Endothelial cell of umbilical vein (primary cell): ENCODE results near the gene SCAF1. TPM values are rescaled to one million over a fixed set of nuclear protein-coding genes. Genes with fewer than 3 reads are reported as not detected.

Experiments
- microRNA-seq: library from miRNA; unstranded; fragments of <30 nt; microRNA quantifications from one replicate; pipeline ENCODE4 v1.2.0, GENCODE V29; 2021; ENCODE audit warnings: borderline number of aligned reads, borderline replicate concordance
- polyA plus RNA-seq, 4 experiments: library from polyadenylated mRNA; depleted of rRNA in 3 of 4; stranded (reverse) in 3 of 4; unstranded in 1 of 4; fragments of >200 nt; gene quantifications; 2 replicates each; pipeline versions ENCODE4 v1.2.1 to v1.2.3, GENCODE V29; 2011 to 2012; ENCODE audit warnings: missing spikeins in 1 of 4
- small RNA-seq: library from RNA; depleted of rRNA; stranded (forward); fragments of <200 nt; gene quantifications from one replicate; pipeline ENCODE3, GENCODE V24; 2012; ENCODE audit warnings: low replicate concordance, low read depth; ENCODE audit not compliant: insufficient read depth, insufficient read length
- total RNA-seq: library from RNA; stranded (reverse); gene quantifications from 2 replicates; pipeline ENCODE4 v1.2.3, GENCODE V29; 2021

SCAF1 gene
- total and polyA plus RNA-seq, 2 donors (not counting 3 experiments of a cell fraction or from before 2014, with no cell fraction given), result 13.3 to 75.8 TPM

Small RNAs within 50 kb of the gene (microRNA-seq; reads per million reads assigned to microRNA genes)
- gene MIR5088, result not detected

Small RNAs within 50 kb of the gene (small RNA-seq; reads per million reads assigned to genes)
- gene MIR5088, result not detected

Other genes with a start within 250 kb of the SCAF1 start
- not detected in 2 replicates for gene PTH2, start 218.8 kb upstream of the SCAF1 start, total RNA-seq
- gene PTH2, start 218.8 kb upstream of the SCAF1 start, polyA plus RNA-seq, result not detected in 2 replicates
- not detected in 2 replicates for gene GFY, start 216.8 kb upstream of the SCAF1 start, total RNA-seq
- not detected in 2 replicates for gene GFY, start 216.8 kb upstream of the SCAF1 start, polyA plus RNA-seq
- gene SLC17A7, start 200.7 kb upstream of the SCAF1 start, total RNA-seq, result 0.13 and 0.25 TPM in 2 replicates
- 0.06 and 0.07 TPM in 2 replicates for gene SLC17A7, start 200.7 kb upstream of the SCAF1 start, polyA plus RNA-seq
- gene PIH1D1, start 190.4 kb upstream of the SCAF1 start, total RNA-seq, result 84.1 and 86.9 TPM in 2 replicates
- gene PIH1D1, start 190.4 kb upstream of the SCAF1 start, polyA plus RNA-seq, result 72.6 and 83.2 TPM in 2 replicates
- gene ALDH16A1, start 189.0 kb upstream of the SCAF1 start, total RNA-seq, result 27.6 and 38.8 TPM in 2 replicates
- 33.2 and 42.3 TPM in 2 replicates for gene ALDH16A1, start 189.0 kb upstream of the SCAF1 start, polyA plus RNA-seq
- 4.7 and 5.7 TPM in 2 replicates for gene FLT3LG, start 168.0 kb upstream of the SCAF1 start, total RNA-seq
- 5.0 and 5.6 TPM in 2 replicates for gene FLT3LG, start 168.0 kb upstream of the SCAF1 start, polyA plus RNA-seq
- 2,291 and 2,318 TPM in 2 replicates for gene RPL13A, start 154.6 kb upstream of the SCAF1 start, total RNA-seq
- 4,148 and 5,694 TPM in 2 replicates for gene RPL13A, start 154.6 kb upstream of the SCAF1 start, polyA plus RNA-seq
- 1,764 and 1,843 TPM in 2 replicates for gene RPS11, start 145.8 kb upstream of the SCAF1 start, total RNA-seq
- gene RPS11, start 145.8 kb upstream of the SCAF1 start, polyA plus RNA-seq, result 4,411 and 4,760 TPM in 2 replicates
- 98.2 and 134 TPM in 2 replicates for gene FCGRT, start 129.5 kb upstream of the SCAF1 start, total RNA-seq
- 197 and 215 TPM in 2 replicates for gene FCGRT, start 129.5 kb upstream of the SCAF1 start, polyA plus RNA-seq
- gene RCN3, start 114.2 kb upstream of the SCAF1 start, total RNA-seq, result 94.4 and 96.1 TPM in 2 replicates
- 52.7 and 68.3 TPM in 2 replicates for gene RCN3, start 114.2 kb upstream of the SCAF1 start, polyA plus RNA-seq
- 77.5 and 79.8 TPM in 2 replicates for gene NOSIP, start 61.7 kb upstream of the SCAF1 start, total RNA-seq
- 128 and 199 TPM in 2 replicates for gene NOSIP, start 61.7 kb upstream of the SCAF1 start, polyA plus RNA-seq
- 1.5 and 2.6 TPM in 2 replicates for gene PRRG2, start 60.9 kb upstream of the SCAF1 start, total RNA-seq
- 2.9 and 3.0 TPM in 2 replicates for gene PRRG2, start 60.9 kb upstream of the SCAF1 start, polyA plus RNA-seq
- gene PRR12, start 51.0 kb upstream of the SCAF1 start, total RNA-seq, result 35.6 and 37.0 TPM in 2 replicates
- 1.6 and 1.9 TPM in 2 replicates for gene PRR12, start 51.0 kb upstream of the SCAF1 start, polyA plus RNA-seq
- 84.8 and 89.5 TPM in 2 replicates for gene RRAS, start 2.1 kb upstream of the SCAF1 start, total RNA-seq
- 250 and 329 TPM in 2 replicates for gene RRAS, start 2.1 kb upstream of the SCAF1 start, polyA plus RNA-seq
- 73.5 and 79.1 TPM in 2 replicates for gene IRF3, start 23.6 kb downstream of the SCAF1 start, total RNA-seq
- 64.8 and 92.1 TPM in 2 replicates for gene IRF3, start 23.6 kb downstream of the SCAF1 start, polyA plus RNA-seq
- gene BCL2L12, start 23.7 kb downstream of the SCAF1 start, total RNA-seq, result 52.4 and 58.5 TPM in 2 replicates
- gene BCL2L12, start 23.7 kb downstream of the SCAF1 start, polyA plus RNA-seq, result 49.8 and 62.2 TPM in 2 replicates
- gene PRMT1, start 35.1 kb downstream of the SCAF1 start, total RNA-seq, result 234 and 242 TPM in 2 replicates
- gene PRMT1, start 35.1 kb downstream of the SCAF1 start, polyA plus RNA-seq, result 542 and 599 TPM in 2 replicates
- gene ADM5, start 47.4 kb downstream of the SCAF1 start, total RNA-seq, result 3.3 and 4.4 TPM in 2 replicates
- gene ADM5, start 47.4 kb downstream of the SCAF1 start, polyA plus RNA-seq, result 3.3 and 4.5 TPM in 2 replicates
- gene CPT1C, start 48.9 kb downstream of the SCAF1 start, total RNA-seq, result 24.7 and 45.7 TPM in 2 replicates
- 80.8 and 88.3 TPM in 2 replicates for gene CPT1C, start 48.9 kb downstream of the SCAF1 start, polyA plus RNA-seq
- gene TSKS, start 121.1 kb downstream of the SCAF1 start, total RNA-seq, result not detected in 2 replicates
- 0.03 TPM in 1 of 2 replicates, not detected in the other for gene TSKS, start 121.1 kb downstream of the SCAF1 start, polyA plus RNA-seq
- gene AP2A1, start 124.8 kb downstream of the SCAF1 start, total RNA-seq, result 108 TPM in 2 replicates
- gene AP2A1, start 124.8 kb downstream of the SCAF1 start, polyA plus RNA-seq, result 113 and 114 TPM in 2 replicates
- 14.0 and 15.3 TPM in 2 replicates for gene FUZ, start 171.1 kb downstream of the SCAF1 start, total RNA-seq
- 12.3 and 14.5 TPM in 2 replicates for gene FUZ, start 171.1 kb downstream of the SCAF1 start, polyA plus RNA-seq
- gene MED25, start 176.1 kb downstream of the SCAF1 start, total RNA-seq, result 55.8 and 62.9 TPM in 2 replicates
- gene MED25, start 176.1 kb downstream of the SCAF1 start, polyA plus RNA-seq, result 28.3 and 31.7 TPM in 2 replicates
- 184 and 187 TPM in 2 replicates for gene PTOV1, start 208.9 kb downstream of the SCAF1 start, total RNA-seq
- 116 and 125 TPM in 2 replicates for gene PTOV1, start 208.9 kb downstream of the SCAF1 start, polyA plus RNA-seq
- 112 and 114 TPM in 2 replicates for gene PNKP, start 225.4 kb downstream of the SCAF1 start, total RNA-seq
- gene PNKP, start 225.4 kb downstream of the SCAF1 start, polyA plus RNA-seq, result 39.4 and 48.4 TPM in 2 replicates
- 61.9 and 64.2 TPM in 2 replicates for gene AKT1S1, start 235.1 kb downstream of the SCAF1 start, total RNA-seq
- 68.3 and 76.8 TPM in 2 replicates for gene AKT1S1, start 235.1 kb downstream of the SCAF1 start, polyA plus RNA-seq
- 36.1 and 39.3 TPM in 2 replicates for gene TBC1D17, start 235.5 kb downstream of the SCAF1 start, total RNA-seq
- 34.2 and 37.4 TPM in 2 replicates for gene TBC1D17, start 235.5 kb downstream of the SCAF1 start, polyA plus RNA-seq